GM12892 (cell line): Measurements from ENCODE around the gene OLFM2.

Experiments
- DNase-seq: peaks from one replicate; pipeline ENCODE4 v3.0.0; 2011; ENCODE audit not compliant: insufficient read length
- FAIRE-seq: peaks from 2 replicates; lab custom pipeline; 2011; peaks lifted over from hg19 to GRCh38; lab: Jason Lieb, UNC
- POLR2A ChIP-seq: IDR thresholded peaks from 2 replicates; pipeline ENCODE4 v1.6.1; 2011; ENCODE audit warnings: low read depth, low read length, control low read depth
- POLR2AphosphoS5 ChIP-seq: IDR thresholded peaks from 2 replicates; pipeline ENCODE4 v1.6.1; 2011; ENCODE audit warnings: low read depth, low read length, control low read depth
- TAF1 ChIP-seq: IDR thresholded peaks from 2 replicates; pipeline ENCODE4 v1.6.1; 2011; ENCODE audit warnings: low read depth, mild to moderate bottlenecking, control low read depth, low read length, borderline replicate concordance

OLFM2 gene

DNA sequence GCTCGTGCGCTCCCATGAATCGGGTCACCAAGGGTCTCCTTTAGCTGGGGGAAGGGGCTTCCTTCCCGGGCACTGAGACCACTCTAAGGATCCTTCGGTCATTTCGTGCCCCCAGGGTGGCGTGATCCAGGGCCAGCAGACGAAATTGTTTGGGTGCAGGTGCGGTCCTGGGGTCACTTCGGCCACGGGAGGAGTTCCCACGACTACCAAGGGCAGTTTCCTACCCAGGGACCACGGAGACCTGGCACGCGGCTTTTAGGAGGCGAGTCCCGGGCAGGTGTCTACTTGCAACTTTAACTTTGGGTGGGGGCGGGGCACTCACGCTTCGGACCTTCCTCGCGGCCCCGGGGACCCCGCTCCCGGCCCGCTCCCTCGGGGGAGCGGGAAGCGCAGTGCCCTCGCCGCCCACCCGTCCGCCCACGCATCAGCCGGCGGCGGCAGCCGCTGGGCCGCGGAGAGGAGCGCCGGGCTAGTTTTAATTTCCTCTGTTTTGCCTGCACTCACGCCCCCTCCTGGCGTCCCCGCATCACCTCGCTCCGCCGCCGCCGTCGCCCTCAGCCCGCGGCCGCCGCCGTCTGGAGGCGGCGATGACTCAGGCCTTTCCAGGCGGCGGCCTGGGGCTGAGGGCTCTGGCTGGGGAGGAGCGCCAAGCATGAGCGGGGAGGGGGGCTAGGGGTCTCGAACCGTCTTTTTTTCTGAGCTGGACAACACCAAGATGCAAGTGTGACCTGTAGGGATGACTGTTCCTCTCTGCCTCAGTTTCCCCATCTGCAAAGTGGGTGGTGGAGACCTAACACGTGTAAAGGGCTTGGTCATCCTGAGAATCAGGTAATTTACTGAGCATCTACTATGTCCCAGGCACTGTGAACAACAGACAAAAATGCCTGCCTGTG, 21.8 kb downstream of the OLFM2 start:
- TF ChIP-seq POLR2A (no peak), TAF1 (no peak), POLR2AphosphoS5 (no peak)
- FAIRE-seq: no peak
- DNase-seq: peak; percentile 77

GRCh38 chr19:9914001-9914314, 22.4 kb downstream of the OLFM2 start:
- DNase-seq: no peak

DNA sequence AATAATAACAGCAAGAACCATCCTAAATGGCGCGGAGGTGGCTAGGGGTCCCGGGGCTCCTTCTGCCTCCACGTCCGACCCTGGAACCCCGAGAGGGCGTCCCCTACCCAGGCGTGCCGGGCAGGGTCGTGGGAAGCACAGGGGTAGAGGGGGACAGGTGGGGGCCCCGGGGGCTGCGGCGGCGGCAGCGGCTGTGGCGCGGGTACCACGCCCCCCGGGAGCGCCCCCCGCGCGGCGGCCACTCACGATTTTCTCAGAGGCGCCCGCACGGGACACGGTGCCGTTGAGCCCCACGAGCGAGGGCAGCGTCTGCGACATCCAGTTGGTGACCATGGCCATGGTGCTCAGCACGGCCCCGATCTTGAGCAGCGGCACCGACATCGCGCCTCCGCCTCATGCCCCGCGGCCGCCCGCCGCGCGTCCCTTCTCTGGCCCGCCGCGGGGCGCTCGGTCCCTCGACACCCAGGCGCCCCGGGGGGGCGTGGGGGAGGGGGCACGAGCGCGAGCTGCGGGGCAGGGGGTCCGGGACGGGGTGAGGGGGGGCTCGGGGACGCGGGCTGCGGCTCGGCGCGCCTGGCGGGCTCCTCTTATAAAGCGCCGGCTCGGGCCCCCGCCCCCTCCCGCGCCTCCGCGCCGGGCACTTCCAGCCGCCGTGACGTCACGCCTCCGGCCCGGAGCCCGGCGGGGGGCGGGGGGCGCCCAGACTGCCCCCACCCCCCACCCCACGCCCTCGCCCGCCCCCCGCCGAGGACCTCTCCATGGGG, 22.9 kb downstream of the OLFM2 start:
- no peak for FAIRE-seq
- DNase-seq: no peak
- TF ChIP-seq TAF1 (no peak), POLR2AphosphoS5 (no peak), POLR2A (no peak)

More at GRCh38 chr19:9914001-9914314, 22.4 kb downstream of the OLFM2 start:
- TF ChIP-seq POLR2A (no peak), TAF1 (no peak), POLR2AphosphoS5 (no peak)
- no peak for FAIRE-seq

- no peak for DNase-seq
- no peak for FAIRE-seq
- TF ChIP-seq POLR2A: no peak
- no peak for TF ChIP-seq TAF1
- TF ChIP-seq POLR2AphosphoS5: no peak
These were observed 23.6 kb downstream of the OLFM2 start for GRCh38 chr19:9912551-9913236.

- TF ChIP-seq POLR2AphosphoS5 (no peak), TAF1 (no peak), POLR2A (no peak)
- DNase-seq (no peak), FAIRE-seq (no peak)
These were observed 24.7 kb downstream of the OLFM2 start for GRCh38 chr19:9911524-9912185.

DNA sequence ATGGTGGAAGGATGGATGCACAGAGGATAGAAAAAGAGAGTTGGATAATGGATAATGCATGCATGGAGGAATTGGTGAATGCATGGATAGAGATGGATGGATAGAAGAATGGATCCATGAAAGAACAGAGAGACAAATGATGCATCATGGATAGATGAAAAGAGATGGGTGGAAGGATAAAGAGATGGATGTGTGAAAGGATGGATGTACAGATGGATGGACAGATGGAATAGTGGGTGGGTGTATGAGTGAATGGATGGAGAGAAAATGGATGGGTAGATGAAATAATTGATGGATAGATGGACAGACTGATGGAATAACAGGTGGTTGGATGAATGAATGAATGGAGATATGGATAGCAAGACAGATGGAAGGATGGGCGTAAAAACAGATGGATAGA, 25.7 kb downstream of the OLFM2 start:
- TF ChIP-seq POLR2AphosphoS5 (no peak), TAF1 (no peak), POLR2A (no peak)
- no peak for FAIRE-seq
- DNase-seq: no peak

DNA sequence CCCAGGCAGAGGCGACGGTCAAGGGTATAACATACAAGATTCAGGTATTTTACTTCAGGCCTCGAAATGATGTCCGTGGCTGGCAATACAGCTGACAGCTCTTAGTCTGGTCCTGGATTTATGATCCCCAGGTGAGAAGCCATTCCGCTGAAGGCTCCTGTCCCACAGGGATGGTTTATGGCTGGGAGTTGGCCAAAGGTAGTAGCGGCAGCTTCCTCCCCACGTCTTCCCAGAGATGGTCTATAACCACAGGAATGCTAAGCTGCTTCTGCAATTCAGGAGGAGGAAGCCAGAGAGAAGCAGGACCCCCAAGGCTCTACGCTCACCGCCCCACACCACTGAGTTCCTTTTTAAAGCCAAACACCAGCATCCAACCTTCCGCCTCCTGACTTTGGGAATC, 27.1 kb downstream of the OLFM2 start:
- TF ChIP-seq TAF1: no peak
- TF ChIP-seq POLR2A: no peak
- no peak for TF ChIP-seq POLR2AphosphoS5
- DNase-seq (no peak), FAIRE-seq (no peak)

- DNase-seq: no peak
- TF ChIP-seq POLR2A: no peak
- no peak for FAIRE-seq
These were observed 29.7 kb downstream of the OLFM2 start for GRCh38 chr19:9906475-9907087.

DNA sequence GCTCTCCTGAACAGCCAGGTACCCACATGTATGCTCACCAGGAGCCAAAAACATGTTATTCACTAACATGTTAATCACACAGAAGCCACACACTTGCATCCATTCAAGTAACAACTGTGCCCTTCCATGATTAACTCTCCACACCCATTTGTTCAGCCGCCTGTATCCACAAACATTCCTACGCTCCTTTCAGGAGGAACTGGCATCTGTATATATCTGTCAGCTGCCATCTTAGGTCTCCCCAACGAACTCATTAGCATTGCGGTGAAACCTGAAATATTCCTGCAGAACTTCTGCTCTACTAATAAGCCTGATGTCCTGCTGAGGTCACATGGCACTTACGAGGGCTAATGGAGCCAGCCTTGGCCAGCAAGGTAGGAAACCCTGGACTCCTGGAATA, 33.0 kb downstream of the OLFM2 start:
- FAIRE-seq (no peak), DNase-seq (no peak)
- no peak for TF ChIP-seq POLR2A

- DNase-seq: no peak
- no peak for FAIRE-seq
- TF ChIP-seq POLR2A: no peak
- TF ChIP-seq POLR2AphosphoS5: no peak
- no peak for TF ChIP-seq TAF1
These were observed 34.7 kb downstream of the OLFM2 start for GRCh38 chr19:9901642-9902041.

DNA sequence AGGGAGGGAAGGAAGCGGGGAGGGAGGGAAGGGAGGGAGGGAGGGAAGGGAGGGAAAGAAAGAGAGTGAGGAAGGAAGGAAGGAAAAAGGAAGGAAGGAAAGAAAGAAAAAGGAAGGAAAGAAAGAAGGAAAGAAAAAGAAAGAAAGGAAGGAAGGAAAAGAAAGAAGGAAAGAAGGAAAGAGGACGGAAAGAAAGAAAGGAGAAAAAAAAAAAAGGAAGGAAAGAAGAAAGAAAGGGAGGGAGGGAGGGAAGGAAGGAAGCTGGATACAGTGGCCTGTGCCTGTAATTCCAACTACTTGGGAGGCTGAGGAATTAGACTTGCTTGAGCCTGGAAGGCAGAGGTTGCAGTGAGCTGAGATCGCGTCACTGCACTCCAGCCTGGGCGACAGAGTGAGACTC, 35.3 kb downstream of the OLFM2 start:
- TF ChIP-seq POLR2AphosphoS5: no peak
- TF ChIP-seq POLR2A: no peak
- TF ChIP-seq TAF1: no peak
- DNase-seq (no peak), FAIRE-seq (no peak)
